GM21390 (cell line): Measurements from ENCODE around the gene STX16.

Experiments used
- ATAC-seq: cut with Tn5 transposase; IDR thresholded peaks from one replicate; pipeline ENCODE4 v1.9.1; 2021; ENCODE audit not compliant: unreplicated experiment

Gene STX16

DNA sequence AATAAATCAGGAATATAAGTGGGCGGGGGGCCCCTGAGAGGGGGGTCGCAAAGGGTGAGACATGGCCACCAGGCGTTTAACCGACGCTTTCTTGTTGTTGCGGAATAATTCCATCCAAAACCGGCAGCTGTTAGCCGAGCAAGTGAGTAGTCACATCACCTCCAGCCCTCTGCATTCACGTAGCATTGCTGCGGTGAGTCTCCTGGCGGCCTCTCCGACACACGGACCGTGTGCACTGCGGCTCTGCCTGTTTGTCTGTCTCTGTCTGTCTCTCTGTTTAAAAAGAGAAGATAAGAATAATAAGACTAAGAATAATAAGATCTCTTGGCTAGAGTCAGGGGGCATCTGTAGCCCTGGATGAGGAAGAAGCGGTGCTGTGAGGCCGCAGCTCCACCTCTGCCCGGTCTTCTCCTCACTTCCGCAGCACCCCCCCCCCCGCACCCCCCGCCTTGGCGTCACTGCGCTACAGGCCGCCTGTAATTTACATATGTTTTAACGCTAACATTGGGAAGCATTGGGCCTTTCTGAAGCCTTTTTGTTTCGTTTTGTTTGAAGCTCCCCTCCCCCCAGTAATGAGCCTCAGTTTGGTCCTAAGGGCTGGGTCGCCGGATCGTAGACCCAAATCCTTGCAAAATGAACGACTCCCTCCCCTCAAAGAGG is 993 bp downstream of the STX16 start:
- peak; percentile 45 for ATAC-seq

DNA sequence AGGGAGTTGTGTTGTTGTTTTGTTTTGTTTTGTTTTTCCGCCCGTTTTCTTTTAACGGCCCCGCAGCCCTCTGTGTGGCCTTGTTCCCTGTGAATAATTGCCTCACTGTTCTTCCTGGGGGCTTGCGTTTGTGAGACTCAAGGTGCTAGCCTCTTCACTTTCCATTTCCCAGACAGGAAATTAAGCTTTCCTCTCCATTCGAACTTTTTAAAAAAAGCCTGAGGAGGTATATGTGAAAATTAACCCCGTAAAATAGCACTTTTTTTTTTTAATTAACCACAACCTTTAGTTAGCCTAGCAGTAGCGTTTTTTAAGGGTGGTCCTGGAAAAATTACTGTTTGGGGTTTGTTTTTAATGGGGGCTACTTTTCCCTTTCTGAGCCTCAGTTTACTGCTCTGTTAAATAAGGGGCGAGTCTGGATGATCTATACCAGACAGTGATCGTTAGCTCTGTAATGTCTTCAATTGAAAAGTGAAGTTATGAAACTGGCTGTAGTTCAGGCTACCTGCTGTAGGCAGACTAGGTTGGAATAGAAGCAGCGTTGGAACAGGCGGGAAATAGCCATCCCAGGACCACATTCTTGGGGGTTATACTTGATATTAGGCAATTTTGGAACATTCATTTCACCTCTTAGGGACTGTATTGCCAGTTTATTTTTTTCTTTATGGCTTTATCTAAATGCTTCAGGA is 1.7 kb downstream of the STX16 start:
- ATAC-seq = peak; percentile 5

DNA sequence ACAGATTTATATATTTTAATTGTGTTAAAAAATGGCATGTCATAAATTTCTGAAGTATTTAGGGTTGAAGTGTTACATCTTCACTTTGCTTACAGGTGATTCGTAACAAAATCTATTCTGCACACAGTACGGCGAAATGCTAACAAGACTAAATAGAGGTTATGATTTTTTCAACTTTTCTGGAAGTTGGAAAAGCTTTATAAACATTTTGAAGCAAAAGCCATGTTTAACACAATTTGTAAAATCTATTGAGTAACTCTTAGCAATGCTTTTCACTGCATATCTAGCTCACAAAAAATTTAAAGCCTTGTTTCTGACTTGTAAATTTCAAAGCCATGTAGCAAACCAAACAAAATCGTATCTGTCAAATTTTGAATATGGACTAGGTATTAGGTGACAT is 3.3 kb downstream of the STX16 start:
- ATAC-seq = no peak

DNA sequence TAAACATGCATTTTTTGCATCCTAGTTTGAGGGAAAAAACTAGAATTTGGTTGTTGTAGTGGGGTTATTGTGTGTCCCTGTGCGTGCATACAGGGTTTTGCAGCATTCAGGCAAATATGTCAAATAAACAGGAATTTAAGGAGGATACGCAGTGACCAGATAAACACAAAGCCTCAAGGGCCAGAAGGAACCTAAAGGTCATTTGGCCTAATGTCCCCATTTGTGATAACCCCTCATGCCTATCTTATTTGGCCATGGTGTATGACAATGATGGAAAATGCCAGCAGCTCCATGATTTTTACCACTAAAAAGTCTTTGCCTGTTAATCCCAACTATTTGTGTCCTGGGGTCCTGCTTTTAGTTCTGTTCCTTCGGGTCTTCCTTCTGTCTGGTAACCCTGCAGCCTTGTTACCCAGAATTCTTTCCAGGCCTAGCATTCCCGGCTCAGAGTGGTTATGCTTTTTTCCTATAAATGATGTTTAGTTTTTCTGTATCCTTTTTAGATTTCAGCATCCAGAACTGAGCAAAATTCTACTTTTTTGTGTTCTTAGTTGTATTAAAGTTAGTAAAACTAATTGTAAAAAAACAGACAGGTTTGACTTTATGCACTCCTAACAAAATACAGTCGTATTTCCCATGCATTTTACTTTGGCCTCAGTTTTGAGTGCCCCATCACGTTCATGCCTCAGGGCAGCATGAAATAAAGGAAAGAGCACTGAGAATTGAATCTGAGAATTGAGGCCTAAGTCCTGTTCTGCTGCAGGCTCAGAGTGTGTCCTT is 4.4 kb downstream of the STX16 start:
- ATAC-seq = no peak

DNA sequence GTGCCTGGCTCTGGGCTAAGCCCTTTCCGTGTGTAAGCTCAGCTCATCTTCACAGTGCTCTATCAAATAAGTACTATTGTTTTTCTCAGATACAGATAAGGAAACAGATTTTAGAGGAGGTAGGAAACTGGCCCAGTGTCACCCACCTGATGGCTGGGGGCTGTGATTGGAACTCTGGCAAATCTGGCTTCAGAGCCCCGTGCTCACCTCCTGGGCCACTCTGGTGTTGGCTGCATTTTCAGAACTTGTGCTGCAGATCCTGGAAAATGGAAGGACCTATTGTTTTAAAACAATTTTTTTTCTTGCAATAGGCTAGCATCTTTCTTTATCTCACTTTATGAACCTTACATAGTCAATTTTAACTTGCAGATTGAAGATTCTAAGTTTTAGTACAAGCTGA is 5.7 kb downstream of the STX16 start:
- no peak for ATAC-seq

DNA sequence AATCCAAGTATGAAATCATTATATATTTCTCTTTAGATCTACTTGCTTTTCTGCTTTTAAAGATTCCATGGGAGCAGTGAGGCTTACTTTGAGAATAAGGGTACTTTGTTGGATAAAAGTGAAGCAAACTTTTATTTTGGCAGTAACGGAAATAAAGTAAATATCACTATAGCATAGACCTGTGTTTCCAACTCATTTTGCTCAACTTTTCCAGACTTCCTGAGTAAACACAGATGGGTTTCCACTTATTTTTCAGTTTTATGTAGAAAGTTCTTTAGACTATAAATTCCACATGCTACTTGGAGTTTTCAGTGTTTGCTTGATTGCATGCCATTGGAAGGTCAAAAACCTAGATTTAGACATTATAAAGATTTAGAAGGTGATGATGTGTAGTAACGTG is 6.2 kb downstream of the STX16 start:
- no peak for ATAC-seq

DNA sequence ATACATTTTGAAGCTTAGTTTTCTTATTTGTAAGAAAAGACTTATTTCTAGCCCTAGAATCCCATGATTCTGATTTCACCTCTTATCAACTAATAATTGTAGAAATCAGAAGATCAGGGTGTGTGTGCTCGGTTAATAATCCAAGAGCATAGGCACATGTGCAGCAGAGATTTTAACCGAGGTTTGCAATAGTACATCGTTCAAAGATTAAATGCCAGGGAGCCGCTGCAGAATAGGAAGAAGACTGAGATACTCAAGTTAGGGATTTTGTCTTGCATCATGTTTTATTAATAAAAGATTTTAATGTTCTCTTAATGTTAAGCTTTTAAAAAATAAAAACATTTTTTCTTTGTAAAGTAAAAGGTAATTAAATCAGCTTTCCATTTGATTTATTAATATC is 6.9 kb downstream of the STX16 start:
- no peak for ATAC-seq

DNA sequence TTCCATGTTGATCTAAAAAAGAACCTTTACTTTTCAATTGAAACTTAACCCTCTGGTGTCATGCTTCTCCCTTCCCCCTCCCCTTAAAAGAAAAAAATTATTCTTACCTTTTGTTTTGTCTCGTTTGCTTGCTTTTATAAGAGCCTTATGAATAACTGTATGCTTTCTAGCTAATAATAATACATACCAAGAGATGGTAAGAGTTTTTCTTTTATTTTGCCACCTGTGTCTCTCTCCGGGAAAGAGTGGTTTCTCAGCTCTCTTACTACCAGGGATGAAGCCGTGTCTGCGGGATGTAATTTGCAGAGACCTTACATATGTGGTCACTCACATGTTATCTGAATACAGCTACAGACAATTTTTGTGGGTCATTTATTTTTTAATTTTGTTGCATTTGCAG is 7.7 kb downstream of the STX16 start:
- no peak for ATAC-seq

DNA sequence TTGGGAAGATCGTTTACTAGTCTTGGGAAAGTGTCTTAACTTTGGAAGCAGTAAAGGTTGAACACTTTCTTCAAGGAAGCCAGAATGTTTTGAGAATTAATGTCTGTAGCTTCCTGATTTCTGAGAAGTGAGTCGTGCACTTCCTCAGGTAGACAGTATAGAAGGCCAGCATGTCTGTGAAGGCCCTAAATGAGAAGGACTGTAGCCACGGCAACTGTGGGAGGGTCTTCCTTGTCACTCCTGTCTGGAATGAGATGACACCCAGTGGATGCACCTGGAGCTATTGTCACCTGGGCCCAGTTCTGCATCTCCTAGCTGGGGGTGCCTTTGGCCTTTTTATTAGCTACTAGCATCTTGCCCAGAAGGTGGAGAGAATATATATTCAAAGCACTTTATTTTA is 8.8 kb downstream of the STX16 start:
- ATAC-seq = no peak

DNA sequence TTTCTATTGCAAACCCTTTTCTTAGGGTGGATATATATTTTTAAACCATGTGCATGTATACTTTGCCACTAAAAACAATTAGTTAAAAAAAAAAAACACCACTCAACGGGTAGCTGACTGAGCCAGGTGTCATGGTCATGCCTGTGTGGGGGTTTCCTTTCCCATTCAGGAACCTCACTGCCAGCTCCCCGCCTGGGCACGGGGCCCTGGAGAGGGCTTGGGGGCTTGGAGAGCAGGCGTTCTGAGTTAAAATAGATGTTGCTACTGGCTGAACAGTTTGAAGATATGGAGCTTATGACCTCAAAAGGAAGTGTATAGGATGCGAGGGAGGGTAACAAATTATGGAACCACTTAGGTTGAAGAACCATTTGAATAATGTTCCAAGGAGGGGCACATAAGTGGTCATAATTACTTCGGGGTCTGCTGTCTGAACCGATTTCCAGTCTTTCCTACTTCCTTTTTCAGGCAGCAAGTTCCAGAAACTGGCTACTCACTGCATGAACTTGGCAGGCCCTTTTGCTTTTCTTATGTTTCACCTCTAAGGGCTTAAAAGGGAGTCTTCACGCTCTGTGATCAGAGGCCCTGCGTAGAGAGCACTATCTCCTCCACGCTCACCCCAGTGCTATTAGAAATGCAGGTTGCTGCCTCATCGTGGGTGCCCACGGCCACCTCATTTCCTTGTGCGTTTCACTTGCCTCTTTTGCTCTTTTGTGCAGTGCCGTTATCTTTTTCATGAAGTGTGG is 9.9 kb downstream of the STX16 start:
- ATAC-seq = no peak

DNA sequence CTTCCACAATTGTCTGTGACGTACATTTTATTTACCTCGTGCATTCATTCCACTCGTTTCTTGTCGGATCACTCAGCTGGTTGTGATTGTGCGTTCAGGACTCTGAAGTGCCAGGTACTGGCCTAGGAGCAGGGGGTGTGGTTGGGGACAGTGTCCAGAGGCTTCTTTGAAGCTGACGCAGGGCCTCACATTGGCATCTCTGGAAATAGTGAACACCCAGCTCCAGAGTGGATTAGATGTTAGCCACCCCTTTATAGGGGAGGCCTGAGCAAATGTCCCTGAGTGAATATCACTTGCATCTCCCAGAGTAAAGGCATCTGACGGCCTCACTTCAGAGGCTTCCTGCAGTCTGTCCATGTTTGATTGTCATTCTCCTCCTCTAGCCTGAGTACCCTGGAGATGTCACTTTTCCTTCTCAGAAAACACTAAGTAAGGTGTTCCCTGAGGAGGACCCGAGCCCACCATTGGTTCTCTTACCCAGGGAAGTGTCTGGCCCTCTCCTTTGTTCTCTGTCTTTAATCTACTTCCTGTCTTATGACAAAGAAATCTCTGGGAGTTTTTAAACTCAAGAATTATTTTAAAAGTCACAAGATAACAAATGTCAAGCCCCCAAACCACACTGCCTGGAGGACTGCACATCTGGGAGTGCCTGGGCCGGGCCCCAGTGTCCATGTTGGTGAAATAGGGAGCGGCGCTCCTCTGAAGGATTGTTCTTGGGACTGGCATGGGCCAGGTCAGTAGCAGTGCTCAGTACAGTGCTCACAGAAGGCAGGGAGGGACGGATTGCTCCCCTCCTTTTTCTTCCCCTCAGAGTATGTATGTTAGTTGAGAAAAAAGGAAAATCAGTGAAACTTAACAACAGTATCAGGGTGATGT is 10.8 kb downstream of the STX16 start:
- no peak for ATAC-seq

DNA sequence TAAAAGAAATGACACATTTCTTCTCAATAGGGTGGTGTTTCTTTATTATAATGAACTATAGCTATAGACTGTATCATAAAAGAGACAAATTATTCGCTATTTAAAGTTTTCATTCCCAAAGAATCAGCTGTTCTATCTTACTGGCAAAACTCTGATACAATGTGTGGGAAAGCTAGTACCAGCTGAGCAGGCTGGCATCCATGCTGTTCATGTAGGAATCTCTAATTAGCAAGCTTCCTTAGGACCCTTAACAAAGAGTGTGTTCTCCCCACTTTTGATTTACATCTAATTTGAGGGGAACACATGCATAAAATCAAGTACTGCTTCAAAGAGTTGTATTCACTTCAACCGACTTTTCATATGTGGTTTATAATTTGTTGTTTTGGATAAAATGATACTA is 13.2 kb downstream of the STX16 start:
- ATAC-seq = no peak

DNA sequence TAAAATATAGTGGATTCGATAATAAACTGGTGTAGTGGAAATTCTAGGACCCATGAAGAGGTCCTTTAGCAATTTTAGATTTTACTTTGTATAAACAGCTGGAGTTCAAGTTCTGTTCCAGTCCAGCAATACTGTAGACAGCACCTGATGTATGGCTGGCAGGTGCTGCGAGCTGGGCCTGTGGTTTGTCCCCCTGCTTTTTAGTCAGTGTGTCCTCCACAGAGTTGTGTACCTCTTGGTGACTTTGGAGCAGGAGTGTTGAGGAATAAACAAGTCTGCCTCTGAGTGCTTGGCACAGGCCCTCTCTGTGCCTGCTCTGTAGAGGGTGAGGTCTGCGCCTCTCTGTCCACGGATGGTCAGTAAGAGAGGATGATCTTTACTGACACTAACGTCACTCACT is 13.8 kb downstream of the STX16 start:
- ATAC-seq = no peak

DNA sequence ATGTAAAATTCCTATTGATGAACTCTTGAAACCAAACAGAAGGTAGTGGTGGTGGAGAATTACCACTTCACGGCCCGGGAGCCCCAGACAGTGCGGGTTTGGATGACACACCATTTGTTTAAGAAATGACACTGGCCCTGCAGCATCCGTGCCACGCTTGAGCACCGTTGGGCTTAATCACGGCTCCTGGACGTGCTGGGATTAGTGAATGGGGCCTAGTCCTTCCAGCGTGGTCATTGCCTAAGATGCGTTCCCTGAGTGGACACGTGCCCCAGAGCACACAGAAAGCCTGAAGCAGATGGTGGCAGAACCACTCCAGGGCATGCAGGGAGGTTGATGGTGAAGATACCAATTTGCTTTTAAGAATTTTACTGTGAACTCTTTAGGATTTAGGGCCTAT is 14.5 kb downstream of the STX16 start:
- ATAC-seq = no peak

DNA sequence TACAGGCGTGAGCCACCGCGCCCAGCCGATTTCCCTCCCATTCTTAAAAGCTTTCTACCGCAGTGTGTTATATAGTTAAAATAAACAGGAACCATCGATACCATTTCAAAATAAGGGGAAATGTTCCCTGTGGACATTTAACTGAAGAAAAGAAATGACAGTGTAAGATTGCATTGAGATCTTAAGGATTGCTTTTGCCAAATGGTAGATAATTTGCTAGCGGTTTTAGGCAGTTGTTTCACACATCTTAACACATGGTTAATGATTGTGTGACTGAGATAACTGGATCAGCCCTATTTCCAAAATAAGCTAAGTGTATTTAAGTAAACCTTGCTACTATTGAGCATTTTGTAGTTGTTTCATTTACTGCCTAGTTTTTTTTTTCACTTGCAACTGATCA is 15.6 kb downstream of the STX16 start:
- ATAC-seq = no peak

DNA sequence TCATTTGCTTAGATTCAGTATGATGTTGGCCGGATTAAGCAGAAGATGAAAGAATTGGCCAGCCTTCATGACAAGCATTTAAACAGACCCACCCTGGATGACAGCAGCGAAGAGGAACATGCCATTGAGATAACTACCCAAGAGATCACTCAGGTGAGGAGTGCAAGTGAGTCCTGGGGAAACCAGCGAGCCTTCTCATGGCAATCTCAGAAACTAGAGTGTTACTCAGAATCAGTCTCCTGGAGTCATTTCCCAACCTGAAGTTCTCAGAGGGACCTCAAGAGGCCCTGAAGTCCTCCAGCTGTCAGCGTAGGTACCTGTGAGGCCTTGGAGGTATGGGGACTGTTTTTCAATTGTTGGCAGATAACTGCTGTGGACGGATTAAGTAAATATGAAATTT is 16.9 kb downstream of the STX16 start:
- ATAC-seq = no peak

DNA sequence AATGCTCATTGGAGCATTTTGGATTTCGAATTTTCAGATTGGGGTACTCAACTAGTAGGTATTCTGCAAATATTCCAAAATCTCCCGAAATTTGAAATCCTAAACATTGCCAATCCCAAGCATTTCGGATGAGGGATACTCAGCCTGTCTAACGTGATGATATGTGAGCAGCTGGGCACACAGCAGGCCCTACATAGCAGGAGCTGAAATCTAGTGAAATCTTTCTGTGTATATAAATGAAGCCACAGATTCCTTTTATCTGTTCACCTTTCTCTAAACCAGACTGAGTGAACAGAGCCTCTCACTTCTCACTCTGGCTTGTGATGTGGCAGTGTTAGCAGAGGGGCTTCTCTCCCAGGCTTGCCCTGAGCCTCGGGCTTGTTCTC is 17.8 kb downstream of the STX16 start:
- no peak for ATAC-seq

DNA sequence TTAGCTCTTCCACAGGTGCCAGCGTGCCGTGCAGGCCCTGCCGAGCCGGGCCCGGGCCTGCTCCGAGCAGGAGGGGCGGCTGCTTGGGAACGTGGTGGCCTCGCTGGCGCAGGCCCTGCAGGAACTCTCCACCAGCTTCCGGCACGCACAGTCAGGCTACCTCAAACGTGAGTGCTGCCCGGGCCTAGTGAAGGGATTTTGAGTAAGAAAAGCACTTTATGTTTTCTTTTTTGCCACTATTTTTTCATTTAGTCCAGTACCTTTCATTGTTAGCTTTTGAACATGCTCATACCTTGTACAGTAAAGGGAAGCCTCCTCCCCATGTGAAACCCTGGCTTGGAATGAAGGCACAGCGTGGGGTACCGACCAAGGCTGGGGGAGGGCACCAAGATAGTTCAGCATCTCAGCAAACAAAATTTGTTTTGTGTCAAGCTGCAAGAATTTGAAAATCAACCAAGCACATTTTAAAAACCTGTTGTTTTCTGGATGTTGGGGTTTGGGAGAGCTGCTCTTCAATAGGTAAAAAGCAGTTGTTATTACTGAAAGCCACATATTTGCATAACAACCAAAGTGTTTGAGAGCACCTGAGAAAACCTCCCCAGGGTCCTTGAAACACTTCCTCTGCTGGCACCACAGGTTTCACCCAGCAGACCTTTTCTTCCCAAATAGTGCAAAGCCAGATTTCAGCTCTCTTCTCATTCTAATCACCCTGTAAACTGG is 18.4 kb downstream of the STX16 start:
- ATAC-seq = peak; percentile 58

DNA sequence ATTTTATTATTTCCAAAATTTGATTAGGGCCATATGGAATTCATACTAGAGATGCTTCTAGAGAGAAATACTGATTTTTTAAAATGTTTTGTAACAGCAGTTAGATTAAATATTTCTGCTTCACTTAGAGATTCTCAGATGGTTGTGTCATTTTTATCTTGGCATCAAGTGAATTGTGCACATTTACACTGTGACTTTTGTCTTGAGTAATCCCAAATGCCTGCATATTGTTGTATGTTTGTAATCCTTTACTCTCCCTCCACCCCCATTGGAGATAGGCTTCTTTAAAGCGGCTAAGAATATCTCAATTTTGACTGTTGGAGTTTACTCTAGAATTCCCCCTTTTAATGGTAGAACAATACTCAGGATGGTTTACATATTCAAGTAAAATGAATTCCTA is 19.0 kb downstream of the STX16 start:
- ATAC-seq = no peak

DNA sequence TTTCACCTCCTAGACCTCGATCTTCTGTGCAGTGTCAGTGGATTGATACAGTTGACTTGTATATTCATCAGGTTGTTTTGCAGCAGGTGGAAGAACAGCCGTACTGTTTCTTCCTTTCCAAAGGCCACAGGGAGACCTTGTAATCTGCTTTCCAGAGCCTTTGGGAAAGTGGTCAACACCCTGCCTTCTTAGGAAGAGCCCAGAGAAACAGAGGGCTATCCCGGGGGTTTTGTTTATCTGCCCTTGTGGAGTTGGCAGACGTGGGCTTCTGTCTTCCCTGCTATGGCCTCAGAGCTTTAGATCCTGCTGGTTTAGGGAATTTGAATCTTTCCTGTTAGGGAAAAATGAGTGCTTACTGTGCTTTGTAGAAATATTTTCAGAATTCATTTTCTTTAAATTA is 19.6 kb downstream of the STX16 start:
- ATAC-seq = no peak
